SU-DHL-6 (cell line): ENCODE measurements around the gene HNF1B.

ENCODE experiments used
- H2AFZ ChIP-seq: fragments of 200-600 bp; sonication (generic); 2 replicates; pipeline ENCODE4 v1.6.1; 2014; ENCODE audit warnings: low read depth, mild to moderate bottlenecking, moderate library complexity, mixed read lengths, antibody characterized with exemption, low read length; ENCODE audit not compliant: severe bottlenecking
- H3F3A ChIP-seq: fragments of 200-600 bp; shearing (Covaris generic); 2 replicates; pipeline ENCODE4 v1.6.0; 2016; ENCODE audit warnings: antibody characterized with exemption, mild to moderate bottlenecking; ENCODE audit not compliant: insufficient read depth
- H3K27ac ChIP-seq: fragments of 200-600 bp; sonication (generic); 2 replicates; pipeline ENCODE4 v1.5.1; 2016; ENCODE audit warnings: low read depth, mild to moderate bottlenecking, low read length, moderate library complexity, mixed read lengths
- H3K27me3 ChIP-seq: fragments of 200-600 bp; sonication (generic), shearing (Covaris generic); 2 replicates; pipeline ENCODE4 v1.6.0; 2014; ENCODE audit warnings: mild to moderate bottlenecking, low read length
- H3K36me3 ChIP-seq: fragments of 200-600 bp; sonication (generic); 2 replicates; pipeline ENCODE4 v1.6.1; 2014; ENCODE audit warnings: mild to moderate bottlenecking, low read length, mixed read lengths
- H3K4me2 ChIP-seq: fragments of 300-600, 200-600 bp; shearing (Covaris generic), sonication (generic); 2 replicates; pipeline ENCODE4 v1.6.0; 2014; ENCODE audit warnings: low read length, low read depth, mild to moderate bottlenecking; ENCODE audit not compliant: poor library complexity, severe bottlenecking
- H3K4me3 ChIP-seq: fragments of 200-600 bp; sonication (generic); 2 replicates; pipeline ENCODE4 v1.5.1; 2014; ENCODE audit warnings: antibody characterized with exemption, low read length, mild to moderate bottlenecking, mixed read lengths; ENCODE audit not compliant: insufficient read depth, poor library complexity, severe bottlenecking
- H3K79me2 ChIP-seq: fragments of 200-600 bp; sonication (generic); 2 replicates; pipeline ENCODE4 v1.6.1; 2014; ENCODE audit warnings: mild to moderate bottlenecking, low read length, moderate library complexity; ENCODE audit not compliant: insufficient read depth
- H3K9ac ChIP-seq: fragments of 200-600 bp; sonication (generic); 2 replicates; pipeline ENCODE4 v1.7.0; 2014; ENCODE audit warnings: mild to moderate bottlenecking, low read length
- H3K9me2 ChIP-seq: fragments of 200-600 bp; sonication (generic); replicated peaks from 2 replicates; pipeline ENCODE4 v1.6.1; 2014; ENCODE audit warnings: low read length; ENCODE audit not compliant: insufficient read depth
- H3K9me3 ChIP-seq: fragments of 200-600 bp; sonication (generic); 2 replicates; pipeline ENCODE4 v1.6.1; 2014; ENCODE audit warnings: low read length, mixed read lengths; ENCODE audit not compliant: insufficient read depth
- H4K20me1 ChIP-seq: fragments of 200-600 bp; sonication (generic); 2 replicates; pipeline ENCODE4 v1.6.1; 2014; ENCODE audit warnings: low read depth, mild to moderate bottlenecking, antibody characterized with exemption, low read length, moderate library complexity, mixed read lengths
- EZH2phosphoT487 ChIP-seq: fragments of 200-600 bp; sonication (generic), shearing (Covaris generic); conservative IDR thresholded peaks from 2 replicates; pipeline ENCODE4 v1.6.1; 2018; ENCODE audit warnings: mild to moderate bottlenecking, antibody characterized with exemption, low read length, moderate library complexity, mixed read lengths
- TF ChIP-seq, protein P1 (sequence below): fragments of 200-600 bp; sonication (generic); IDR thresholded peaks from one replicate; pipeline ENCODE4 v1.5.1; 2017; ENCODE audit warnings: antibody characterized with exemption, mild to moderate bottlenecking, low read length, moderate library complexity; ENCODE audit not compliant: insufficient read depth, poor library complexity, severe bottlenecking

Gene HNF1B

DNA sequence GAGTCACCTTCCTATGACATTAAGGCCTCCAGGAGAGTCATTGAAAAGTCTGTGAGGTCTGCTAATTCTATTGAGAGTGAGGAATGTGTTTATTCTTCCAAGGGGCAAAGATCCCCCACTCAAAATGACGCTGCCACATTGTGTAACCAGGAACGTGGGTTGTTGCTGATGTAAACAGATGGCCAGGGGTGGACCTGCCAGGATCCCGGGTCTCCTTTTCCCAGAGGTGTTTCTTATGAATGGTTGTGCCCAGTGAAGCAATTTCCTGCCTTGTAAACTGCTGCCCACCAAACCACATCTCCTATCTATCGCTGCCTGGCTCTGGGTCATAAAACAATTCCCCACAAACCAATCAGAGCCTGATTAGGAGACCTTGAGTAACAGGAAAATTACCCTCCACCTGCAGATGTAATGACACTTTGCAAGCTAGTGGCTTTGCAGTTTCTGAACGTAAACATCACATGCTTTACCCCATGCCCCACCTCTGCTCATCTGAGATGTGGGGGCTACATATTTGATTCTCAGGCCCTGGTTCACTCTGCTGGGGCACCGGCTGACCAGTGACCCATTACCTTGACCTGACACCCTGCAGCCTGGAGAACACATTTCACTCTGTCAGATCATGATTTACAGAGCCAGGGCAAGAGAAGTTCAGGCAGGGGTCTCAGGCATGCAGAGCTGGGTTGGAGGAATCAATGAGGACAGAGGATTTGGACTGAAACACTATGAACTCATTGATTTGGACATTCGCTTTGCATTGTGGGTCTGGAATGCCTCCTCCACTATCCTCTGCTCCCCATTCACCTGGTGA is 68.5 kb downstream of the HNF1B start:
- H2AFZ ChIP-seq: no peak overlapping the region
- no peak overlapping the region for H3K4me3 ChIP-seq
- no peak overlapping the region for H3K27ac ChIP-seq
- H4K20me1 ChIP-seq: no peaks in the 10 kb centered on the region
- no peak overlapping the region for H3K4me2 ChIP-seq
- H3K79me2 ChIP-seq: no peaks in the 10 kb centered on the region
- TF ChIP-seq, protein P1, sequence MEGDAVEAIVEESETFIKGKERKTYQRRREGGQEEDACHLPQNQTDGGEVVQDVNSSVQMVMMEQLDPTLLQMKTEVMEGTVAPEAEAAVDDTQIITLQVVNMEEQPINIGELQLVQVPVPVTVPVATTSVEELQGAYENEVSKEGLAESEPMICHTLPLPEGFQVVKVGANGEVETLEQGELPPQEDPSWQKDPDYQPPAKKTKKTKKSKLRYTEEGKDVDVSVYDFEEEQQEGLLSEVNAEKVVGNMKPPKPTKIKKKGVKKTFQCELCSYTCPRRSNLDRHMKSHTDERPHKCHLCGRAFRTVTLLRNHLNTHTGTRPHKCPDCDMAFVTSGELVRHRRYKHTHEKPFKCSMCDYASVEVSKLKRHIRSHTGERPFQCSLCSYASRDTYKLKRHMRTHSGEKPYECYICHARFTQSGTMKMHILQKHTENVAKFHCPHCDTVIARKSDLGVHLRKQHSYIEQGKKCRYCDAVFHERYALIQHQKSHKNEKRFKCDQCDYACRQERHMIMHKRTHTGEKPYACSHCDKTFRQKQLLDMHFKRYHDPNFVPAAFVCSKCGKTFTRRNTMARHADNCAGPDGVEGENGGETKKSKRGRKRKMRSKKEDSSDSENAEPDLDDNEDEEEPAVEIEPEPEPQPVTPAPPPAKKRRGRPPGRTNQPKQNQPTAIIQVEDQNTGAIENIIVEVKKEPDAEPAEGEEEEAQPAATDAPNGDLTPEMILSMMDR: no peak
- TF ChIP-seq EZH2phosphoT487: no peak
- H3K9ac ChIP-seq: no peak overlapping the region
- no peaks in the 10 kb centered on the region for H3F3A ChIP-seq
- H3K9me2 ChIP-seq: no peaks in the 10 kb centered on the region
- no peaks in the 10 kb centered on the region for H3K9me3 ChIP-seq
- H3K36me3 ChIP-seq: no peaks in the 10 kb centered on the region
- no peaks in the 10 kb centered on the region for H3K27me3 ChIP-seq

DNA sequence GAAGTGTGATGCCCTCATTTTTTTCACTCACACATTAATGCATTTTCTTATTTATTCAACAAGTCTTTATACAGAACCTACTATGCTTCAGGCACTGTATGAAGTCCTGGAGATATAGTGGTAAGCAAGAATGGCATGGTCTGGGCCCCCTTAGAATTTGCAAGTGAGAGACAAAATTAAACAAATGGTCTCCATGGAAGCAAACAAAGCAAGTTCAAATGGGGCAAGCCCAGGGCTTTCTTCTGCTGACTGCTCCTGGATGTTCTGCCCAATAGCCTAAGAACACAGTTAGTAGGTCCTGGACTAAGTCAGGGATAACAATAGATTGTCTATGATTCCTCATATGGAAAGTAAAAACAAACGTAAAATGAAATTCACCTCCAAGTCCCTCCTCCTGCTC is 70.3 kb downstream of the HNF1B start:
- Histone ChIP-seq H3K4me2 (no peak overlapping the region), H2AFZ (no peak overlapping the region), H3K79me2 (no peaks in the 10 kb centered on the region), H3K9me2 (no peaks in the 10 kb centered on the region), H4K20me1 (no peaks in the 10 kb centered on the region), H3K36me3 (no peaks in the 10 kb centered on the region), H3K27ac (no peak overlapping the region), H3K27me3 (no peaks in the 10 kb centered on the region), H3K9ac (no peak overlapping the region), H3K9me3 (no peaks in the 10 kb centered on the region), H3K4me3 (no peak overlapping the region), H3F3A (no peaks in the 10 kb centered on the region)
- TF ChIP-seq EZH2phosphoT487: no peak
- TF ChIP-seq, protein P1: no peak

DNA sequence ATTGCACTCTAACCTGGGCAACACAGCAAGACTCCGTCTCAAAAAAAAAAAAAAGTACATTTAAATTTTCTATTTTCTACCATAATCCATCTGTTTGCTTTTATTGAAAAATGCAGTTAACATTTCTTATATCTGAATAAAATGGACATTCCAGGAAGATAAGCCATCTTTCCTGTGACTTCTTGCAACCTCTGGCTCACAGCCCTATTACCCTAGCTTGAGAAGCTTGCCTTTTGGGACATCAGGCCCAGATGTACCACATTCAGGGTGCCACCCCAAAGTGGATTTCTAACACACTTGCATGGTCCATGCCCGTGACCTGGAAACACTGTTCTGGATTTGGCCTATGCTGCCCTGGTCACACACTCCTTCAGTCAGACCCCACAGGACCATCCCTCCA is 71.5 kb downstream of the HNF1B start:
- Histone ChIP-seq H2AFZ (no peak overlapping the region), H3K36me3 (no peaks in the 10 kb centered on the region), H3F3A (no peaks in the 10 kb centered on the region), H3K9me2 (no peaks in the 10 kb centered on the region), H4K20me1 (no peaks in the 10 kb centered on the region), H3K79me2 (no peaks in the 10 kb centered on the region), H3K9me3 (no peaks in the 10 kb centered on the region), H3K4me2 (no peak overlapping the region), H3K9ac (no peak overlapping the region), H3K27ac (no peak overlapping the region), H3K4me3 (no peak overlapping the region), H3K27me3 (no peaks in the 10 kb centered on the region)
- TF ChIP-seq, protein P1: no peak
- no peak for TF ChIP-seq EZH2phosphoT487
